ENCODE results near the gene POLN.

DNA sequence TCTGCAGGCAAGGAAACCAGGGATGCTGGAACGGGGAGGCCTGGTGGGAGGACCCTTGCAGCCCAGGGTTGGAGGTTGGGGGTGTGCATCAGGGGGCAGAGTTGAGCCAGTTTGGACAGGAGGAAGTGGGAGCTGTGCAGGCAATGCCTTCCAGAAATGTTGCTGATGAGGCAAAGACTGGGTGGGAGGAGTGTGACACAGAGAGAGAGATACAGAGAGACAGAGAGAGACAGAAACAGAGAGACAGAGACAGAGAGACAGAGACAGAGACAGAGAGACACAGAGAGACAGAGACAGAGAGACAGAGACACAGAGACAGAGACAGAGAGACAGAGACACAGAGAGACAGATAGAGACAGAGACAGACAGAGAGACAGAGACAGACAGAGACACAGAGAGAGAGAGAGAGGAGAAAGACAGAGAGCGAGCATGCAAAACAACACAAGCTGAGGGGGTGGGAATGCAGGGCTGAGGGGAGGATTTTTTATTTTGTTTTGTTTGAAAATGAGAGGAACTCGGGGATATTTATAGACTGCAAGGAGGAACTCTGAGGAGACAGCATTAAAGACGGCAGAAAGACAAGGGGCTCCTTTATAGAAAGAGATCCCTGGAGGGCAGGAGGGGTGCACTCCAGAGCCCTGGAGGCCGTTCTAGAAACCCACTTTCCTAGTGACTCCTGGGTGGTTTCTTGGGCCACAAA is 1.9 kb upstream of the POLN start:
- TF ChIP-seq, protein P1, sequence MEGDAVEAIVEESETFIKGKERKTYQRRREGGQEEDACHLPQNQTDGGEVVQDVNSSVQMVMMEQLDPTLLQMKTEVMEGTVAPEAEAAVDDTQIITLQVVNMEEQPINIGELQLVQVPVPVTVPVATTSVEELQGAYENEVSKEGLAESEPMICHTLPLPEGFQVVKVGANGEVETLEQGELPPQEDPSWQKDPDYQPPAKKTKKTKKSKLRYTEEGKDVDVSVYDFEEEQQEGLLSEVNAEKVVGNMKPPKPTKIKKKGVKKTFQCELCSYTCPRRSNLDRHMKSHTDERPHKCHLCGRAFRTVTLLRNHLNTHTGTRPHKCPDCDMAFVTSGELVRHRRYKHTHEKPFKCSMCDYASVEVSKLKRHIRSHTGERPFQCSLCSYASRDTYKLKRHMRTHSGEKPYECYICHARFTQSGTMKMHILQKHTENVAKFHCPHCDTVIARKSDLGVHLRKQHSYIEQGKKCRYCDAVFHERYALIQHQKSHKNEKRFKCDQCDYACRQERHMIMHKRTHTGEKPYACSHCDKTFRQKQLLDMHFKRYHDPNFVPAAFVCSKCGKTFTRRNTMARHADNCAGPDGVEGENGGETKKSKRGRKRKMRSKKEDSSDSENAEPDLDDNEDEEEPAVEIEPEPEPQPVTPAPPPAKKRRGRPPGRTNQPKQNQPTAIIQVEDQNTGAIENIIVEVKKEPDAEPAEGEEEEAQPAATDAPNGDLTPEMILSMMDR (conservative IDR thresholded peaks at IDR 0.05; ENCODE audit: low read depth, low read length): peak; percentile 24; the same call in 1 of the 2 replicates
- no peak for TF ChIP-seq EZH2phosphoT487 (IDR thresholded peaks at IDR 0.05; ENCODE audit: borderline replicate concordance, low read length)

Data from PC-3 (cell line).